ENCODE data around the gene PCDHGB3.
"Not testable (repeated sequence)": the region's sequence is repeated elsewhere in the genome, so short reads cannot be mapped to it uniquely, and the experiment has no call there.

PCDHGB3 gene

GRCh38 chr5:141393267-141393666 is 23.2 kb downstream of the PCDHGB3 start:
- no peak for DNase-seq

- DNase-seq: not testable (repeated sequence)
Observed at GRCh38 chr5:141394401-141395187, 24.6 kb downstream of the PCDHGB3 start.

GRCh38 chr5:141397756-141398551 is 27.9 kb downstream of the PCDHGB3 start, which contains the start of gene PCDHGB5:
Gene PCDHGB5, plus strand, starts transcription at chr5:141397947. Its CDS starts 181 bp downstream, at chr5:141398128.
- not testable (repeated sequence) for DNase-seq

GRCh38 chr5:141398608-141399007 is 28.6 kb downstream of the PCDHGB3 start:
- no peak for DNase-seq

GRCh38 chr5:141399555-141400258 is 29.7 kb downstream of the PCDHGB3 start:
- DNase-seq: no peak

- no peak for DNase-seq
Observed at GRCh38 chr5:141402553-141403243, 32.7 kb downstream of the PCDHGB3 start, which contains the start of gene PCDHGA9. Gene PCDHGA9, plus strand, starts transcription at chr5:141402778. Its CDS starts 175 bp downstream, at chr5:141402953.

GRCh38 chr5:141403387-141403786 is 33.3 kb downstream of the PCDHGB3 start:
- no peak for DNase-seq

GRCh38 chr5:141407790-141408505 is 37.9 kb downstream of the PCDHGB3 start, which contains the start of gene PCDHGB6:
Gene PCDHGB6, plus strand, starts transcription at chr5:141408021. Its CDS starts 182 bp downstream, at chr5:141408203.
- not testable (repeated sequence) for DNase-seq

- no peak for DNase-seq
Observed at GRCh38 chr5:141409598-141410306, 39.7 kb downstream of the PCDHGB3 start.

GRCh38 chr5:141411575-141411974 is 41.5 kb downstream of the PCDHGB3 start:
- no peak for DNase-seq

- peak; percentile 35 for DNase-seq
Observed at GRCh38 chr5:141412854-141413539, 43.0 kb downstream of the PCDHGB3 start, which contains the start of gene PCDHGA10. Gene PCDHGA10, plus strand, starts transcription at chr5:141412987. Its CDS starts 189 bp downstream, at chr5:141413176.

GRCh38 chr5:141413540-141414069 is 43.6 kb downstream of the PCDHGB3 start:
- no peak for DNase-seq

- not testable (repeated sequence) for DNase-seq
Observed at GRCh38 chr5:141414548-141415274, 44.7 kb downstream of the PCDHGB3 start.

- not testable (repeated sequence) for DNase-seq
Observed at GRCh38 chr5:141415275-141415618, 45.2 kb downstream of the PCDHGB3 start.

- DNase-seq: not testable (repeated sequence)
Observed at GRCh38 chr5:141417494-141418172, 47.6 kb downstream of the PCDHGB3 start, which contains the start of gene PCDHGB7. Gene PCDHGB7, plus strand, starts transcription at chr5:141417677. Its CDS starts 183 bp downstream, at chr5:141417860.

- no peak for DNase-seq
Observed at GRCh38 chr5:141419074-141419880, 49.2 kb downstream of the PCDHGB3 start.

GRCh38 chr5:141420855-141421488 is 50.9 kb downstream of the PCDHGB3 start, which contains the start of gene PCDHGA11:
Gene PCDHGA11, plus strand, starts transcription at chr5:141421051. Its CDS starts 177 bp downstream, at chr5:141421228.
- DNase-seq: no peak

Measured in DMS 273 treated with DMSO at 0.1 percent for 48 hours (cell line).